H1 (cell line): ENCODE measurements around the gene SLC9A3. TPM values are rescaled to one million over a fixed set of nuclear protein-coding genes. Genes with fewer than 3 reads are reported as not detected.

ENCODE experiments used
- CTCF ChIA-PET: fragments of 300-600 bp; sonication (Branson Sonifier 250); formaldehyde crosslinking; loops from one replicate; lab custom pipeline; 2021; ENCODE audit not compliant: partially characterized antibody; lab: Charles Lee
- POLR2A ChIA-PET: fragments of 300-600 bp; sonication (Branson Sonifier 250); formaldehyde crosslinking; loops from one replicate; lab custom pipeline; 2021; ENCODE audit warnings: inconsistent platforms; ENCODE audit not compliant: partially characterized antibody; lab: Charles Lee
- DNase-seq, 2 experiments: peaks; one replicate each; pipeline versions ENCODE4 v3.0.0 to v3.0.0-alpha.2; 2010 to 2022; ENCODE audit warnings: low spot score in 2 of 2, low read depth in 1 of 2, mixed read lengths in 1 of 2
- FAIRE-seq: peaks from 2 replicates; lab custom pipeline; 2011; peaks lifted over from hg19 to GRCh38; lab: Jason Lieb, UNC
- H2AFZ ChIP-seq: 2 replicates; pipeline ENCODE4 v1.8.1; 2012; ENCODE audit warnings: low read length, inconsistent platforms
- H2AK5ac ChIP-seq: 2 replicates; pipeline ENCODE4 v1.6.1; 2013; ENCODE audit warnings: low read depth, low read length
- H2BK120ac ChIP-seq: replicated peaks from 2 replicates; pipeline ENCODE3; 2013; ENCODE audit warnings: low read depth, low read length, inconsistent platforms
- H2BK12ac ChIP-seq: 2 replicates; pipeline ENCODE4 v1.6.1; 2013; ENCODE audit warnings: low read depth, low read length
- H2BK15ac ChIP-seq: 2 replicates; pipeline ENCODE4 v1.6.1; 2013; ENCODE audit warnings: low read length
- H2BK20ac ChIP-seq: 2 replicates; pipeline ENCODE4 v1.6.1; 2013; ENCODE audit warnings: low read length
- H2BK5ac ChIP-seq: 2 replicates; pipeline ENCODE4 v1.6.1; 2013; ENCODE audit warnings: low read depth, low read length
- H3K14ac ChIP-seq: 2 replicates; pipeline ENCODE4 v1.6.1; 2013; ENCODE audit warnings: inconsistent platforms; ENCODE audit not compliant: insufficient read length
- H3K18ac ChIP-seq: 2 replicates; pipeline ENCODE4 v1.6.1; 2013; ENCODE audit warnings: low read length; ENCODE audit errors: extremely low read depth
- H3K23ac ChIP-seq: 2 replicates; pipeline ENCODE4 v1.6.1; 2013; ENCODE audit warnings: inconsistent platforms; ENCODE audit not compliant: insufficient read length
- H3K23me2 ChIP-seq: 2 replicates; pipeline ENCODE4 v1.6.1; 2013; ENCODE audit warnings: low read depth, low read length
- H3K27ac ChIP-seq: 2 replicates; pipeline ENCODE4 v1.6.1; 2011; ENCODE audit warnings: low read depth, low read length, inconsistent platforms
- H3K27me3 ChIP-seq, 4 experiments: replicated peaks in 1 of 4; 1 replicate in 1 of 4; 2 replicates in 3 of 4; pipeline versions ENCODE4 v1.6.1 to v1.8.1; 2011 to 2013; ENCODE audit warnings: low read length in 3 of 4, mild to moderate bottlenecking in 3 of 4, inconsistent platforms in 2 of 4, mixed read lengths in 2 of 4, moderate library complexity in 1 of 4; ENCODE audit not compliant: control insufficient read depth in 3 of 4, insufficient read depth in 3 of 4; ENCODE audit errors: extremely low read depth in 1 of 4
- H3K36me3 ChIP-seq, 4 experiments: 2 replicates each; pipeline versions ENCODE4 v1.6.1 to v1.8.1; 2011 to 2013; ENCODE audit warnings: mild to moderate bottlenecking in 4 of 4, low read length in 3 of 4, moderate library complexity in 2 of 4, control low read depth in 1 of 4, inconsistent platforms in 1 of 4; ENCODE audit not compliant: insufficient read depth in 4 of 4, control insufficient read depth in 2 of 4
- H3K4ac ChIP-seq: replicated peaks from 2 replicates; pipeline ENCODE3; 2013; ENCODE audit warnings: low read length, low read depth, mixed read lengths, inconsistent platforms; ENCODE audit not compliant: insufficient read length
- H3K4me1 ChIP-seq, 4 experiments: replicated peaks in 1 of 4; 1 replicate in 1 of 4; 2 replicates in 3 of 4; pipeline versions ENCODE4 v1.6.1 to v1.8.1; 2011 to 2013; ENCODE audit warnings: low read length in 3 of 4, inconsistent platforms in 2 of 4, mixed read lengths in 1 of 4; ENCODE audit not compliant: insufficient read depth in 4 of 4, control insufficient read depth in 3 of 4
- H3K4me2 ChIP-seq, 2 experiments: 2 replicates each; pipeline versions ENCODE4 v1.6.1 to v1.8.1; 2011 to 2013; ENCODE audit warnings: low read depth in 2 of 2, low read length in 2 of 2, control low read depth in 1 of 2, inconsistent platforms in 1 of 2, mild to moderate bottlenecking in 1 of 2; ENCODE audit not compliant: insufficient read depth in 1 of 2
- H3K4me3 ChIP-seq, 4 experiments: fragments of 200-600, 300-600 bp in 1 of 4; sonication (generic), shearing (Covaris generic), sonication (Bioruptor Twin) in 1 of 4; 2 replicates each; pipeline versions ENCODE4 v1.5.1 to v1.8.1; 2011 to 2016; ENCODE audit warnings: low read length in 4 of 4, low read depth in 3 of 4, control low read depth in 2 of 4, inconsistent platforms in 2 of 4, mild to moderate bottlenecking in 2 of 4, mixed read lengths in 1 of 4, moderate library complexity in 1 of 4; ENCODE audit not compliant: insufficient read depth in 2 of 4; ENCODE audit errors: extremely low read depth in 1 of 4
- H3K56ac ChIP-seq: replicated peaks from 2 replicates; pipeline ENCODE3; 2013; ENCODE audit warnings: low read depth, mild to moderate bottlenecking, mixed read lengths, low read length, inconsistent platforms; ENCODE audit not compliant: insufficient read length
- H3K79me1 ChIP-seq: 2 replicates; pipeline ENCODE4 v1.6.1; 2013; ENCODE audit warnings: low read depth, low read length, control low read depth
- H3K79me2 ChIP-seq, 2 experiments: 2 replicates each; pipeline versions ENCODE4 v1.6.1 to v1.8.1; 2012 to 2013; ENCODE audit warnings: low read length in 2 of 2, mild to moderate bottlenecking in 2 of 2, inconsistent platforms in 1 of 2; ENCODE audit not compliant: insufficient read depth in 2 of 2, control insufficient read depth in 1 of 2
- H3K9ac ChIP-seq, 4 experiments: replicated peaks in 1 of 4; 1 replicate in 1 of 4; 2 replicates in 3 of 4; pipeline versions ENCODE4 v1.6.1 to v1.8.1; 2011 to 2013; ENCODE audit warnings: low read depth in 3 of 4, low read length in 3 of 4, control low read depth in 2 of 4, mild to moderate bottlenecking in 2 of 4, moderate library complexity in 2 of 4, inconsistent platforms in 1 of 4; ENCODE audit errors: extremely low read depth in 1 of 4
- H3K9me3 ChIP-seq, 2 experiments: 2 replicates each; pipeline versions ENCODE4 v1.6.1 to v1.8.1; 2012 to 2013; ENCODE audit warnings: mild to moderate bottlenecking in 2 of 2, moderate library complexity in 2 of 2, control low read depth in 1 of 2, inconsistent platforms in 1 of 2, low read depth in 1 of 2, low read length in 1 of 2, mixed read lengths in 1 of 2; ENCODE audit not compliant: insufficient read depth in 2 of 2
- H4K20me1 ChIP-seq, 2 experiments: replicated peaks in 1 of 2; 2 replicates each; pipeline versions ENCODE3 to v1.8.1; 2011 to 2013; ENCODE audit warnings: inconsistent platforms in 2 of 2, low read length in 2 of 2, mild to moderate bottlenecking in 1 of 2; ENCODE audit not compliant: insufficient read depth in 2 of 2, control insufficient read depth in 1 of 2
- H4K5ac ChIP-seq: 2 replicates; pipeline ENCODE4 v1.6.1; 2013; ENCODE audit warnings: low read length, low read depth, mixed read lengths, inconsistent platforms; ENCODE audit not compliant: insufficient read length
- H4K8ac ChIP-seq: 2 replicates; pipeline ENCODE4 v1.8.0; 2013; ENCODE audit warnings: mild to moderate bottlenecking, moderate library complexity, low read length, inconsistent platforms; ENCODE audit not compliant: insufficient read depth; ENCODE audit errors: extremely low read depth
- H4K91ac ChIP-seq: replicated peaks from 2 replicates; pipeline ENCODE3; 2013; ENCODE audit warnings: low read length, mixed read lengths, inconsistent platforms; ENCODE audit not compliant: insufficient read length
- ATF2 ChIP-seq: IDR thresholded peaks from 2 replicates; pipeline ENCODE4 v1.6.1; 2012; ENCODE audit warnings: low read length, inconsistent platforms
- BACH1 ChIP-seq: IDR thresholded peaks from 2 replicates; pipeline ENCODE4 v1.6.1; 2012; ENCODE audit warnings: low read length, improper control_type of control experiment
- CREB1 ChIP-seq: IDR thresholded peaks from 2 replicates; pipeline ENCODE4 v1.6.1; 2012; ENCODE audit warnings: inconsistent platforms
- E2F6 ChIP-seq: IDR thresholded peaks from 2 replicates; pipeline ENCODE4 v1.6.1; 2012; ENCODE audit warnings: inconsistent platforms
- FOSL1 ChIP-seq: IDR thresholded peaks from 2 replicates; pipeline ENCODE4 v1.6.1; 2011; ENCODE audit warnings: mild to moderate bottlenecking, low read depth, low read length, moderate library complexity; ENCODE audit not compliant: insufficient read depth
- GABPA ChIP-seq: IDR thresholded peaks from 2 replicates; pipeline ENCODE4 v1.6.1; 2011; ENCODE audit warnings: mild to moderate bottlenecking, low read length, moderate library complexity, borderline replicate concordance; ENCODE audit not compliant: insufficient read depth
- MAX ChIP-seq: IDR thresholded peaks from 2 replicates; pipeline ENCODE4 v1.6.1; 2012; ENCODE audit warnings: inconsistent platforms
- POU5F1 ChIP-seq: IDR thresholded peaks from 2 replicates; pipeline ENCODE4 v1.6.1; 2011; ENCODE audit warnings: low read depth, mild to moderate bottlenecking, low read length, moderate library complexity
- RNF2 ChIP-seq: fragments of 200-900, 300-1000 bp; sonication (generic); IDR thresholded peaks from 2 replicates; pipeline ENCODE4 v1.7.1; 2016; ENCODE audit warnings: borderline replicate concordance, low read depth, mild to moderate bottlenecking, antibody characterized with exemption, low read length; ENCODE audit not compliant: poor library complexity, severe bottlenecking; ENCODE audit errors: missing control alignments
- WGBS, 2 experiments: shearing (Covaris generic) in 1 of 2; methylation state at CpG; one replicate each; pipeline versions ENCODE4 v1.1.6 to v1.1.7; 2013 to 2015; ENCODE audit warnings: low lambda C conversion rate in 2 of 2, mixed read lengths in 2 of 2, inconsistent platforms in 1 of 2, low coverage in 1 of 2, missing lambda C conversion rate in 1 of 2; ENCODE audit not compliant: insufficient replicate concordance in 2 of 2, insufficient coverage in 1 of 2, insufficient read length in 1 of 2; ENCODE audit errors: extremely low coverage in 1 of 2, missing lambda C conversion rate in 1 of 2; 5-methylcytosine and 5-hydroxymethylcytosine counted together
- polyA plus RNA-seq, 7 experiments: library from polyadenylated mRNA; depleted of rRNA in 3 of 7; stranded (reverse) in 5 of 7; unstranded in 2 of 7; fragments of >200 nt in 5 of 7; fragments of 200-250 nt in 2 of 7; gene quantifications; 1 replicate in 5 of 7; 2 replicates in 1 of 7; 4 replicates in 1 of 7; pipeline versions ENCODE4 v1.2.1 to v1.2.3, GENCODE V29; 2011 to 2013; ENCODE audit warnings: missing spikeins in 2 of 7, mixed read lengths in 2 of 7
- total RNA-seq: library from RNA; stranded (reverse); fragmentation: NEBNext Ultra II Directional; extraction: Animal tissue kit (Norgen Biotek cat#: 25700); gene quantifications from 2 replicates; pipeline ENCODE4 v1.2.1, GENCODE V29; 2021

Gene SLC9A3
- total and polyA plus RNA-seq, 2 of the 8 experiments (the other 6 are each of a cell fraction or from before 2014, with no cell fraction given) = 0.95 to 1.0 TPM

DNA sequence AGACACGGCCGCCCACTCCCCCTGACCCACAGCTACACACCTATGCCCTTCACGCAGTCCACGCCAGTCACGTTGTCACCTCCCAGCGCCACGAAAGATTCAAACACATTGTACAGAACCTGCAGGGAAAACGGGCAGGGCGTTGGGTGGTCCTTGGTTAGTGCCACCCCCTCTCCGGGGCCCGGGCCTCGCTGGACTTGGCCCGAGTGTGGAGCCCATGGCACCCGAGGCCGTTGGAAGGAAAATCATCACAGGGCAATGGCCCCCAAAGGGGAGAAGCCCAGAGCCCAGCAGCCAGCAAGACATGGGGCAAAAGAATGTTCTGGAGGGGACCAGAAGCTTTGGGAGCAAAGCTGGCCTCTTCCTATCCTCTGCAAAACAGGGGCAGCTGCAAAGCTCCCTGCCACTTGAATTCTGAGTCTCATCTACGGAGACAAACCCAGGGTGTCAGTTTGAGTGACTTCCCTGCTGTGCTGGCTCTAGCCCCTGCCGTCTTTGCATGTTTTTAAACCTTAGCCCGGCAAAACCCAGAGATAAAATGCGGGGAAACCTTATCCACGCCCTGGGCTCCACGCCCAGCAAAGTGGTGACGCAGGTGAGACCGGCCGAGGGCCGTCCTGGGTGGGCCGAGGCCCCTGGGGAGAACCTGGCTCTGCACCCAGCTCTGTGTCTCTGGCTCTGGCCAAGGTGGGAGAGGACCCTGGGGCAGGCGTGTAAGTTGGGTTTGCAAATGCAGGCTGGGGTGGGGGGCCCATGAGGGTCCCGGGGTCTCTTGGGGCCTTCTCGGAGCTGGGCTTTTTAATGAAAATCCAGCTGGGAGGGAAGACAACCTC is 38.9 kb downstream of the SLC9A3 start:
- H3K27ac ChIP-seq = no peak overlapping the region
- DNase-seq (no peak), FAIRE-seq (no peak)
- H3K9me3 ChIP-seq = no peaks in the 10 kb centered on the region
- POLR2A ChIA-PET = no interaction called here
- H2BK120ac ChIP-seq = no peak overlapping the region
- no peak overlapping the region for H2BK5ac ChIP-seq
- H3K4me1 ChIP-seq = no peaks in the 10 kb centered on the region
- no peak overlapping the region for H3K9ac ChIP-seq
- no peak overlapping the region for H2BK15ac ChIP-seq
- no peak overlapping the region for H3K4me2 ChIP-seq
- no peaks in the 10 kb centered on the region for H3K36me3 ChIP-seq
- no peak overlapping the region for H4K91ac ChIP-seq
- H3K79me1 ChIP-seq = no peaks in the 10 kb centered on the region
- H3K14ac ChIP-seq = no peak overlapping the region
- no peaks in the 10 kb centered on the region; a peak in 2 of 7 replicates for H3K27me3 ChIP-seq
- no peak overlapping the region for H3K56ac ChIP-seq
- no peaks in the 10 kb centered on the region for H3K79me2 ChIP-seq
- H3K4me3 ChIP-seq = no peak overlapping the region
- no peak overlapping the region for H3K23ac ChIP-seq
- no peak overlapping the region for H4K5ac ChIP-seq
- H2BK12ac ChIP-seq = no peak overlapping the region
- no peak overlapping the region for H2AK5ac ChIP-seq
- WGBS, 2 experiments = 92% methylated on average over 29 of the region's 29 CpGs; no CpG with 5 or more reads in 1 of the 2 experiments
- H2BK20ac ChIP-seq = no peak overlapping the region
- CTCF ChIA-PET = no interaction called here
- no peak overlapping the region for H4K8ac ChIP-seq
- no peaks in the 10 kb centered on the region for H4K20me1 ChIP-seq
- no peak overlapping the region for H2AFZ ChIP-seq
- H3K23me2 ChIP-seq = no peaks in the 10 kb centered on the region
- H3K18ac ChIP-seq = no peak overlapping the region
- H3K4ac ChIP-seq = no peak overlapping the region
- TF ChIP-seq FOSL1 (no peak), POU5F1 (no peak), CREB1 (no peak), BACH1 (no peak), RNF2 (no peak), E2F6 (no peak), MAX (no peak), GABPA (no peak), ATF2 (no peak)
